IPS-NIHi11 (cell line): ENCODE results near the gene RNF180.
"Not testable (repeated sequence)": the region's sequence is repeated elsewhere in the genome, so short reads cannot be mapped to it uniquely, and the experiment has no call there.

ENCODE experiments used
- DNase-seq: peaks from one replicate; pipeline ENCODE4 v3.0.0; 2012; ENCODE audit warnings: mixed read lengths, low spot score

Gene RNF180

DNA sequence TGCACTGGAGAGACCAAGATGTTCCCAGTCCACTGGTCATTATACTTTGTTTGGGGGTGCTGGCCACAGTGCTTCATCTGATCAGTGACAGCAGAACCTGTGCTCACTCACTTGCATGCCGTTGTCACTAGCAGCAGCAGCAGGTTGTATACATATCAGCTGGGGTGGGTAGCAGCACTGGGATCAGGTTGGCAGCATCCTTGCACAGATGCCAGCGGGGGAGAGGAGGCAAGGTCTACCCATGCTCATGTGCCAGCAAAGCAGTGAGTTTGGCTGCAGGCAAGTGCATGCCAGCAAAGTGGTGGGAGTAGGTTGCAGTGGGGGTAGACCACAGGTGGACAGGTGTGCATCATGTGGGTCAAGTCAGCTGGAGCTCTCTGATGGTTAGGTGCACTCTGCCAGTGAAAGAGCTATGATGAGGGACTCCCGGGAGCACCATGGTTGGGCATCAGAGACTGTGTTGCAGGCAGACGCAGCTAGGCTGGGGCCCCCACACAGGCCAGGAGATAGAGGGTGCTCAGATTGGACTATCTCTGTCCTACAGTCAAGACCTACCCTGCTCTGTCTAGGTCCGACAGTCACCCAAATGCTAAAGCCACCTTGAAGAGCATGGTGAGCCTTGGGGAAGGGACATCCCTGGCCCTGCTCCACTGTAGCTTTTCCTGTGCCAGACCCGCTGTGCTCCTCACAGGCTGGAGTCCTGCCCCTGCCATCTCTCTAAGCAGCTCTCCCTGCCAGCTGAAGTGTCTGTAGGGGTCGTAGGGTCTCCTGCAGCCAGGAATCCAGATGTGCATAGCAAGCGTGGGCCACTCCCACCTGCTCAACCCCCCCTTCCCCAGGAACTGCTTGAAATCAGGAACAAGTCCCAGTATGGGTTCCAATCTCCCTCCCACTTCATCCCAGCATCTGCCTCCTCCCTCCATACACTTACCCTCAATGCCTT lies 119.8 kb downstream of the RNF180 start:
- no peak for DNase-seq

DNA sequence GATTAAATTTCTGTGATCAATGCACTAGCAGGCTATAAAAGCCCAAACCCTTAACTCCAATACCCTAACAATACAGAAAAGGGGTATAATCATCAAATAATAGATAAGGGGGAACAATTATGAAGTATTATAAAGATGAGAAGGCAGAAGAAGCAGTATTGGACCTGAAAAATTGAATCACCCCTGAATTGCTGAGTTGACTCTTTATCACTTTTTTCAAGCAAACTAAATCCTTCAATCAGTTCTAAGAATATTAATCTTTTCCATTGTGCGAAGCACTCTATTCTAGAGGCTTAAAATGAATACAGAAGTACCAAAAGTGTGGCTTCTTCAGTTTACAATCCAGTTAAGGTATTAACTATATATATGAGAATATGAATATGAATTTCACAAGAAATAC lies 120.7 kb downstream of the RNF180 start:
- no peak for DNase-seq

DNA sequence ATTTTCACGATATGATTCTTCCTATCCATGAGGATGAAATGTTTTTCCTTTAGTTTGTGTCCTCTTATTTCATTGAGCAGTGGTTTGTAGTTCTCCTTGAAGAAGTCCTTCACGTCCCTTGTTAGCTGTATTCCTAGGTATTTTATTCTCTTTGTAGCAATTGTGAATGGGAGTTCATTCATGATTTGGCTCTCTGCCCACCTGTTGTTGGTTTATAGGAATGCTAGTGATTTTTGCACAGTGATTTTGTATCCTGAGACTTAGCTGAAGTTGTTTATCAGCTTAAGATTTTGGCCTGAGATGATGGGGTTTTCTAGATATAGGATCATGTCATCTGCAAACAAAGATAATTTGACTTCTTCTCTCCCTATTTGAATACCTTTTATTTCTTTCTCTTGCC lies 122.9 kb downstream of the RNF180 start:
- DNase-seq, result not testable (repeated sequence)

GRCh38 chr5:64292611-64293215 lies 127.1 kb downstream of the RNF180 start:
- DNase-seq, result no peak

GRCh38 chr5:64295101-64295500 lies 129.5 kb downstream of the RNF180 start:
- DNase-seq, result no peak

- DNase-seq, result no peak
These were observed 132.9 kb downstream of the RNF180 start for GRCh38 chr5:64298586-64298985.

DNA sequence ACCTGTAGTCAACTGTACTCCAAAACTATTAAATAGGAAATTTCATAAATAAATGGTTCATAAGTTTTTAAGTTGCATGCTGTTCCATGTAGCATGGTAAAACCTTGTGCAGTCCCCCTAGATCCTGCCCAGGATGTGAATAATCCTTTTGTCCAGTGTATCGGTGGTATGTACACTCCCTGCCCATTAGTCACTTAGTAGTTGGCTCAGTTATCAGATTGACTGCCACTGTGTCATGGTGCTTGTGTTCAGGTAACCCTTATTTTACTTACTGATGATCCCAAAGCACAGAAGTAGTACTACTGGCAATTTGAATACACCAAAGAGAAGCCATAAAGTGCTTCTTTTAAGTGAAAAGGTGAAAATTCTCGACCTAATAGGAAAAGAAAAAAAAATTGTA lies 134.2 kb downstream of the RNF180 start:
- no peak for DNase-seq

GRCh38 chr5:64301566-64301965 lies 135.9 kb downstream of the RNF180 start:
- no peak for DNase-seq

GRCh38 chr5:64308135-64308534 lies 142.5 kb downstream of the RNF180 start:
- no peak for DNase-seq

DNA sequence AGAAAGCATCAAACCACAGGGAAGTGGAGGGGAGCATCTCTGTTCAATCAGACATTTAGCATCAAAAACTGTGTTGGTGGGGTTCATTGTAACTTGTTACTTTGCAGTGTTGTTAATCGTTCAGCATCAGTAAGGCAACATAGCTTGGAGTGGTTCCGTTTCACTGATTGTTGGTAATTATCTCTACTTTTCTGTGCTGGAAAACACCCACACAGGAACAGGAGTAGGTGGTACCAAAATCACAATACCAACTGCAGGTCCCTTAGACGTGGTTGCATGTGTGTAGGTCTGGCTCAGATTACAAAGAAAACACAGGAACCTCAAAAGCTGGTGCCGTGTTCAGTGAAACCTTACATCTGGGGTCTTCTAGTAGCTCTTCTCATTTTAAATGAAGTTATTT lies 146.8 kb downstream of the RNF180 start:
- DNase-seq, result no peak

- DNase-seq, result no peak
These were observed 150.1 kb downstream of the RNF180 start for GRCh38 chr5:64315778-64316177.

DNA sequence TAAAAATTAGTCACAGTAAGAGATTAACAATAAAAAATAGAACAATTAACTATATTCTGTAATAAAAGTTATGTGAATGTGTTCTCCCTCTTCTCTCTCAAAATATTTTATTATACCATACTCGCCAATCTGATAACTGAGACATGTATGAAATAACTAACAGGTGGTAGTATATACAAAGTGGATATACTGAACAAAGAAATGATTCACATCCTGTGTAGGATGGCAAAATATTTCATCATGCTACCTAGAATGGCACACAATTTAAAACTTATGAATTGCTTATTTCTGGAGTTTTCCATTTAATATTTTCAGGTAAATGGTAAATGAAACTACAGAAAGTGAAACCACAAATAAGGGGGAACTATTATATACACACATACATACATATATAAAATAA lies 152.5 kb downstream of the RNF180 start:
- DNase-seq, result no peak

- DNase-seq, result no peak
These were observed 157.9 kb downstream of the RNF180 start for GRCh38 chr5:64323591-64323990.

DNA sequence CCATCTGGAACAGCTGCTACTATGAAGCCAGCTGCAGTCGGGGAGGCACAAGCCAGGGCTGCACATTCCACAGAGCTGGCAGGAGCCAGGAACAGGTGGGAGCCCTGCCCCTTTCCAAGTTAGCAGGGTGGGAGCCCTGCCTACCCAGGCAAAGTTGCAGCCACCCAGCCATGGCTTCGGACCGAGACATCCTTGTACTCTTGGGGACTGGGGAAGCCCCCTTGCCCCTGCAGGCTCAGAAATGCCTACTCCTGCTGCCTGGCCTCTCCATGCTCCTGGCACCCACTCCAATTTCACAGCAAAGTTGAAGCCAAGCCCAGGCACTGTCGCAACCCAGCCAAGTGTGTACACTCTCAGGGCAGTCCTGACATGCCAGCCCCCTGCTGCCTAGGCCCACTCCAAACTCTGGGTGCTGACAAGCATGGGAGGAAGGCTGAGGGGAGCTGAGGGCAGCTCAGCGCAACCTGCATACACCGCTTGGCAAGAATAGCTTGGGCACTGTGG lies 165.1 kb downstream of the RNF180 start:
- no peak for DNase-seq

- DNase-seq, result no peak
These were observed 166.1 kb downstream of the RNF180 start for GRCh38 chr5:64331597-64332277.

- no peak for DNase-seq
These were observed 168.2 kb downstream of the RNF180 start for GRCh38 chr5:64333886-64334285.

GRCh38 chr5:64339769-64340168 lies 174.1 kb downstream of the RNF180 start:
- no peak for DNase-seq

GRCh38 chr5:64340293-64340692 lies 174.7 kb downstream of the RNF180 start:
- DNase-seq, result no peak

GRCh38 chr5:64341340-64341739 lies 175.7 kb downstream of the RNF180 start:
- no peak for DNase-seq

GRCh38 chr5:64344501-64344900 lies 178.9 kb downstream of the RNF180 start:
- DNase-seq, result no peak

- no peak for DNase-seq
These were observed 181.7 kb downstream of the RNF180 start for GRCh38 chr5:64347309-64347708.

- no peak for DNase-seq
These were observed 198.8 kb downstream of the RNF180 start for GRCh38 chr5:64364426-64364825.

- peak; percentile 48 for DNase-seq
These were observed 219.1 kb downstream of the RNF180 start for GRCh38 chr5:64384765-64385164.
